Esophagus squamous epithelium (tissue), 5 donors: ENCODE results near the gene SNRPA. TPM values are rescaled to one million over a fixed set of nuclear protein-coding genes. Genes with fewer than 3 reads are reported as not detected.
A peak's percentile ranks its signal among the peaks of the same experiment; 100 is the strongest.
"Not testable (repeated sequence)": the region's sequence is repeated elsewhere in the genome, so short reads cannot be mapped to it uniquely, and the experiment has no call there.

Source experiments
- DNase-seq: peaks from one replicate; lab custom pipeline; 2025; lab: John Stamatoyannopoulos, UW
- H3K27ac ChIP-seq, 4 donors: fragments of 200-600 bp; sonication (generic); one replicate each; pipeline ENCODE4 v1.5.1; 2016 to 2019; ENCODE audit warnings: mild to moderate bottlenecking in 1 of 4
- H3K27me3 ChIP-seq, 4 donors: fragments of 200-600 bp; sonication (generic); 1 replicate in 3 of 4; 2 replicates in 1 of 4; pipeline versions ENCODE4 v1.5.1 to v1.6.0; 2017 to 2021; ENCODE audit warnings: antibody characterized with exemption in 1 of 4
- H3K36me3 ChIP-seq, 3 donors: fragments of 200-600 bp; sonication (generic); one replicate each; pipeline ENCODE4 v1.5.1; 2016 to 2019
- H3K4me1 ChIP-seq, 3 donors: fragments of 200-600 bp; sonication (generic); one replicate each; pipeline ENCODE4 v1.5.1; 2017 to 2019
- H3K4me3 ChIP-seq, 4 donors: fragments of 200-600 bp; sonication (generic); 1 replicate in 3 of 4; 2 replicates in 1 of 4; pipeline ENCODE4 v1.5.1; 2016 to 2019; ENCODE audit warnings: mild to moderate bottlenecking in 2 of 4, moderate library complexity in 1 of 4
- H3K9me3 ChIP-seq, 3 donors: fragments of 200-600 bp; sonication (generic); one replicate each; pipeline ENCODE4 v1.5.1; 2016 to 2019
- POLR2A ChIP-seq, 4 donors: fragments of 450-650 bp; IDR thresholded peaks; one replicate each; pipeline ENCODE4 v1.6.1; 2017; ENCODE audit warnings: antibody characterized with exemption in 4 of 4, mild to moderate bottlenecking in 4 of 4, moderate library complexity in 3 of 4
- WGBS, 2 donors: methylation state at CpG; one replicate each; pipeline ENCODE4 v1.1.5; 2018; 5-methylcytosine and 5-hydroxymethylcytosine counted together
- intact Hi-C: fragments of 100-400 bp; cut with DNase I; formaldehyde crosslinking; loops from one replicate; pipeline ENCODE4 v1.15.0; 2022
- total RNA-seq, 4 donors: library from RNA; depleted of rRNA; stranded (reverse); fragments of >200 nt; gene quantifications; one replicate each; pipeline ENCODE4 v1.1.0, GENCODE V29; 2016
- TF ChIP-seq, protein P1 (sequence below), 6 experiments: fragments of 450-650 bp in 4 of 6; fragments of 200-600 bp in 2 of 6; sonication (generic) in 2 of 6; IDR thresholded peaks; one replicate each; pipeline ENCODE4 v1.5.1; 2016 to 2019; ENCODE audit warnings: antibody characterized with exemption in 6 of 6, mild to moderate bottlenecking in 4 of 6, moderate library complexity in 4 of 6
- donor health status: DM: yes; HTN: yes; CAD: no.

SNRPA gene
- total RNA-seq, 4 donors from 2014 or later, result 45.0 to 79.5 (median 51.0) TPM

DNA sequence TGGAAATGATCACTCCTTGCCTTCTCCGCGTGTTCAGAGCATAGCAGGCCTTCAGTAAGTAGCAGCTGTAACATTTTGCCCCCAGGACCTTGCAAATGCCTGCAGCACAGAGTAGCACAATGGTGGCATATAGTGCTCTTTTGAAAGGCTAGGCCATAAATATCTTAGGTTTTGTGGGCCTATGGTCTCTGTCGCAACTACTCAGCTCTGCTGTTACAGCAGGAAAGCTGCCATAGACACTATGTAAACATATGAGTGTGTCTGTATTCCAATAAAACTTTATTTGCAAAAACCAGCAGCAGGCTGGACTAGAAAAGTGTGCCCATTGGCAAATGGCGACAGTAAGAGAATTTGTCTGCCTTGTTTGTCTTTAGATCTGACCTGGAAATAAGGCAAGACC, 24.7 kb upstream of the SNRPA start:
- Histone ChIP-seq H3K4me1 (peaks cover 8 to 50% (median 8%) of the 10 kb centered on the region in 3 donors), H3K4me3 (no peak overlapping the region), H3K36me3 (peaks cover 41 to 100% (median 51%) of the 10 kb centered on the region in 3 donors), H3K27ac (peak overlapping the region in 1 of 4 donors; percentile 8), H3K27me3 (no peaks in the 10 kb centered on the region), H3K9me3 (no peaks in the 10 kb centered on the region)
- DNase-seq, result no peak
- TF ChIP-seq, protein P1, sequence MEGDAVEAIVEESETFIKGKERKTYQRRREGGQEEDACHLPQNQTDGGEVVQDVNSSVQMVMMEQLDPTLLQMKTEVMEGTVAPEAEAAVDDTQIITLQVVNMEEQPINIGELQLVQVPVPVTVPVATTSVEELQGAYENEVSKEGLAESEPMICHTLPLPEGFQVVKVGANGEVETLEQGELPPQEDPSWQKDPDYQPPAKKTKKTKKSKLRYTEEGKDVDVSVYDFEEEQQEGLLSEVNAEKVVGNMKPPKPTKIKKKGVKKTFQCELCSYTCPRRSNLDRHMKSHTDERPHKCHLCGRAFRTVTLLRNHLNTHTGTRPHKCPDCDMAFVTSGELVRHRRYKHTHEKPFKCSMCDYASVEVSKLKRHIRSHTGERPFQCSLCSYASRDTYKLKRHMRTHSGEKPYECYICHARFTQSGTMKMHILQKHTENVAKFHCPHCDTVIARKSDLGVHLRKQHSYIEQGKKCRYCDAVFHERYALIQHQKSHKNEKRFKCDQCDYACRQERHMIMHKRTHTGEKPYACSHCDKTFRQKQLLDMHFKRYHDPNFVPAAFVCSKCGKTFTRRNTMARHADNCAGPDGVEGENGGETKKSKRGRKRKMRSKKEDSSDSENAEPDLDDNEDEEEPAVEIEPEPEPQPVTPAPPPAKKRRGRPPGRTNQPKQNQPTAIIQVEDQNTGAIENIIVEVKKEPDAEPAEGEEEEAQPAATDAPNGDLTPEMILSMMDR (IDR thresholded peaks at IDR 0.05), result no peak
- no peak for TF ChIP-seq POLR2A (IDR thresholded peaks at IDR 0.05)
- 87 to 98% methylated on average over 4 of the region's 4 CpGs for WGBS, 2 donors
- intact Hi-C loops, result no loop called here

DNA sequence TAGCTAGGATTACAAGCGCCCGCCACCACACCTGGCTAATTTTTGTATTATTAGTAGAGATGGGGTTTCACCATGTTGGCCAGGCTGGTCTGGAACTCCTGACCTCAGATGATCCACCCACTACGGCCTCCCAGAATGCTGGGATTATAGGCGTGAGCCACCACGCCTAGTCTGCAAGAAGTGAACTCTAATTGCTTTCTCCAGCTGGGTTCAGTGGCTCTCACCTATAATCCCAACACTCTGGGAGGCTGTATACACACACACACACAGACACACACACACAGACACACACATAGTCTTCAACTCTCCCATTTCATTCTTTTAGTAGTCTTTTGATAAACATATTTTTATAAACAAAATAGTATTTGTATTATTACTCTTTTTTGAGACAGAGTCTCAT, 20.9 kb upstream of the SNRPA start:
- H3K4me3 ChIP-seq, intact Hi-C loops, H3K9me3 ChIP-seq, H3K27ac ChIP-seq, DNase-seq, H3K27me3 ChIP-seq: not testable (repeated sequence)
- H3K4me1 ChIP-seq, result peaks cover 0 to 32% (median 0%) of the 10 kb centered on the region in 3 donors
- WGBS, 2 donors, result 81 to 83% methylated on average over 5 of the region's 5 CpGs
- peaks cover 54 to 100% (median 65%) of the 10 kb centered on the region in 3 donors for H3K36me3 ChIP-seq

DNA sequence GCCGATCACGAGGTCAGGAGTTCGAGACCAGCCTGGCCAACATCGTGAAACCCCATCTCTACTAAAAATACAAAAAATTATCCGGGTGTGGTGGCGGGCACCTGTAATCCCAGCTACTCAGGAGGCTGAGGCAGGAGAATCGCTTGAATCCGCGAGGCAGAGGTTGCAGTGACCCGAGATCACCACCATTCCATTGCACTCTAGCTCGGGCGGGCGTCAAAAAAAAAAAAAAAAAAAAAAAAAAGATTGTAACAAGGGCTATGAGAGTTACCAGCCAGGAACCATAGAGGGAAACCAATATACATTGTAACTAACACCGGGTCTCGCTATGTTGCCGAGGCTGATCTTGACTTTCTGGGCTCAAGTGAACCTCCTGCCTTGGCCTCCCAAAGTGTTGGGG, 18.7 kb upstream of the SNRPA start:
- Histone ChIP-seq H3K36me3 (peaks cover 57 to 100% (median 69%) of the 10 kb centered on the region in 3 donors), H3K27ac (peak overlapping the region in 1 of 4 donors; percentile 85), H3K4me1 (peaks cover 0 to 50% (median 0%) of the 10 kb centered on the region in 3 donors)
- DNase-seq, H3K27me3 ChIP-seq, intact Hi-C loops, H3K9me3 ChIP-seq, H3K4me3 ChIP-seq: not testable (repeated sequence)
- WGBS, 2 donors, result 89 to 96% methylated on average over 13 to 14 of the region's 16 CpGs

DNA sequence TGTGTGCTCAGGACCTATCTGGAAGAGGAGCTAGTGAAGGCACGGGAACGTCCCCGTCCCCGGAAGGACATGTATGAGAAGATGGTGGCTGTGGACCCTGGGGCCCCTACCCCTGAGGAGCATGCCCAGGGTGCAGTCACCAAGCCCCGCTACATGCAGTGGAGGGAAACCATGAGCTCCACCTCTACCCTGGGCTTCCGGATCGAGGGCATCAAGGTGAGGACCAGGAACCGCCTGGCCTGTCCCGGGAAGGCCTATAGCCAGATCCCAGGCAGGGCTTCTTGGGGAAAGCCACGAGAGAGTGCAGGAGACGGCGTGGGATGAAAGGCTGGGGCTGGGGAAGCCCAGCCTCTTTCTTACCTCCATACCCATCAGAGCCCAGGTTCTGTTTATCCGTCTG, 17.9 kb upstream of the SNRPA start:
- peak overlapping the region in 1 of 4 donors; percentile 85 for H3K27ac ChIP-seq
- intact Hi-C loops, result no loop called here
- DNase-seq, result no peak
- H3K36me3 ChIP-seq, result peaks cover 58 to 100% (median 70%) of the 10 kb centered on the region in 3 donors
- peaks cover 0 to 53% (median 0%) of the 10 kb centered on the region in 3 donors for H3K4me1 ChIP-seq
- TF ChIP-seq, protein P1 (IDR thresholded peaks at IDR 0.05), result no peak
- no peak for TF ChIP-seq POLR2A (IDR thresholded peaks at IDR 0.05)
- no peaks in the 10 kb centered on the region for H3K9me3 ChIP-seq
- H3K4me3 ChIP-seq, result no peak overlapping the region
- 91 to 93% methylated on average over 4 to 9 of the region's 13 CpGs for WGBS, 2 donors
- H3K27me3 ChIP-seq, result no peaks in the 10 kb centered on the region

DNA sequence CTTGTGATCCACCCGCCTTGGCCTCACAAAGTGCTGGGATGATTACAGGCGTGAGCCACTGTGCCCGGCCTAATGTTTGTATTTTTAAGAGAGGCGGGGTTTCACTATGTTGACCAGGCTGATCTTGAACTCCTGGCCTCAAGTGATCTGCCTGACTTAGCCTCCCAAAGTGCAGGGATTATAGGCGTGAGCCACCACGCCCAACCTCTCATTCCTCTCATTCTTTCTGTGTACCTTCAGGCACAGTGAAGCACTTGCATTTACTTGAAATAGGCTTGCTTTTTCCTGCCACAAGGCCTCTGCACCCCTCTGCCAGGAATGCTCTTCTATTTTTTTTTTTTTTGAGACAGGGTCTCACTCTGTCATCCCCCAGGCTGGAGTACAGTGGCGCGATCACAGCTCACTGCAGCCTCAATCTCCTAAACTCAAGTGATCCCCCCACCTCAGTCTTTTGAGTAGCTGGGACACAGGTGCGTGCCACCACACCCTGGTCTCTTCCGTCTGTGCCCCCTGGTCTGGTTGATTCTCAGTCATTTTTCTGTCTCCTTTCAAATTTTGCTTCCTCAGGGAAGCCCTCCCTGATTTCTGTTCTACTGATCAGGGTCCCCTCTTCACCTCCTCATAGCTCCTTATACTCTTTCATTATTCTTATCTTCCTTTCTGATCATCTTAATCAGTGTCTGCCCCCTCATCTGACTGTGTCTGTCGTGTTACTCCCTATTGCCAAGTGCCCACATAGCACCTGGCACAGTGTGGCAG, 15.8 kb upstream of the SNRPA start:
- no peaks in the 10 kb centered on the region for H3K9me3 ChIP-seq
- no peak overlapping the region for H3K4me3 ChIP-seq
- intact Hi-C loops, result no loop called here
- H3K36me3 ChIP-seq, result peaks cover 69 to 100% (median 71%) of the 10 kb centered on the region in 3 donors
- no peak for TF ChIP-seq POLR2A (IDR thresholded peaks at IDR 0.05)
- TF ChIP-seq, protein P1 (IDR thresholded peaks at IDR 0.05), result no peak
- 64 to 70% methylated on average over 10 to 11 of the region's 11 CpGs for WGBS, 2 donors
- H3K4me1 ChIP-seq, result peaks cover 9 to 73% (median 11%) of the 10 kb centered on the region in 3 donors
- no peaks in the 10 kb centered on the region for H3K27me3 ChIP-seq
- no peak for DNase-seq
- H3K27ac ChIP-seq, result peak overlapping the region; percentile 74 to 85 (median 76)

DNA sequence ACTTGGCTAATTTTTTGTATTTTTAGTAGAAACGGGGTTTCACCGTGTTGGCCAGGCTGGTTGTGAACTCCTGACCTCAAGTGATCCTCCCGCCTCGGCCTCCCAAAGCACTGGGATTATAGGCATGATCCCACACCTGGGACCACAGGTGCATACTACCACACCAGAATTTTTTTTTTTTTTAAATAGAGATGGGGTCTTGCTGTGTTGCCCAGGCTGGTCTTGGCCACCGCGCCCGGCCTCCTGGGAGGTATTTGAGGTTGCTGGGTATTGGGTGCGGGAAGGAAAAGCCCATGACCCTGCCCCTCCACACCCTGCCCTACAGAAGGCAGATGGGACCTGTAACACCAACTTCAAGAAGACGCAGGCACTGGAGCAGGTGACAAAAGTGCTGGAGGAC, 14.3 kb upstream of the SNRPA start:
- no peak overlapping the region for H3K4me3 ChIP-seq
- no peak for TF ChIP-seq POLR2A (IDR thresholded peaks at IDR 0.05)
- DNase-seq, result no peak
- H3K27me3 ChIP-seq, result no peaks in the 10 kb centered on the region
- WGBS, 2 donors, result 85 to 95% methylated on average over 4 to 8 of the region's 9 CpGs
- peak overlapping the region; percentile 55 to 85 (median 76) for H3K27ac ChIP-seq
- H3K4me1 ChIP-seq, result peaks cover 17 to 76% (median 22%) of the 10 kb centered on the region in 3 donors
- intact Hi-C loops, result no loop called here
- no peaks in the 10 kb centered on the region for H3K9me3 ChIP-seq
- peaks cover 61 to 90% (median 72%) of the 10 kb centered on the region in 3 donors for H3K36me3 ChIP-seq
